ENCODE measurements around the gene ANKZF1. TPM values are rescaled to one million over a fixed set of nuclear protein-coding genes. Genes with fewer than 3 reads are reported as not detected.

Gene ANKZF1
- total and polyA plus RNA-seq, 10 of the 15 experiments (the other 5 are each of a cell fraction or from before 2014, with no cell fraction given): 3.1 to 104 (median 35.0) TPM

- TF ChIP-seq ASH2L (IDR thresholded peaks at IDR 0.05; ENCODE audit: borderline replicate concordance, low read depth) (no peak), POLR2AphosphoS5 (IDR thresholded peaks at IDR 0.05; ENCODE audit: low read length) (no peak), CBX5 (IDR thresholded peaks at IDR 0.05; ENCODE audit: low read depth) (no peak), RCOR1 (conservative IDR thresholded peaks at IDR 0.05; ENCODE audit: low read depth, low read length) (no peak), TAF1 (IDR thresholded peaks at IDR 0.05; ENCODE audit: borderline replicate concordance, low read depth, low read length) (no peak)
- no peak overlapping the region for H3K4me2 ChIP-seq (ENCODE audit: control insufficient read depth, insufficient read depth)
- POLR2A ChIA-PET: interaction anchor here (0.6 to 2.1 kb wide), 6 partner anchors 16 to 35 kb away, joined by 4 to 9 read pairs (median 6); partner anchors contain the start of gene TUBA4B
- SMC1A ChIA-PET (ENCODE audit: uncharacterized antibody, unreplicated experiment): interaction anchor here (1.0 to 8.3 kb wide), 5 partner anchors 19 to 99 kb away, joined by 3 to 98 read pairs (median 6); partner anchors contain the start of genes TUBA4A and TUBA4B
- in situ Hi-C loops (cut with MboI) (no loop called here), intact Hi-C loops (cut with micrococcal nuclease; ENCODE audit: unreplicated experiment) (no loop called here)
- no peak overlapping the region for H3K4me3 ChIP-seq
- H3K27me3 ChIP-seq (replicated peaks in 1 of 2; ENCODE audit: control insufficient read depth in 2 of 2, insufficient read depth in 2 of 2, low read length in 1 of 2): no peaks in the 10 kb centered on the region
- RAD21 ChIA-PET (ENCODE audit: unreplicated experiment): interaction anchor here (0.7 to 2.2 kb wide), 3 partner anchors 20 to 25 kb away, joined by 3 to 10 read pairs (median 8); partner anchors contain the start of gene TUBA4A
- H3K36me3 ChIP-seq (ENCODE audit: control insufficient read depth in 2 of 2, insufficient read depth in 2 of 2, low read length in 1 of 2): no peaks in the 10 kb centered on the region
- no peak overlapping the region for H3K9ac ChIP-seq (ENCODE audit: control insufficient read depth, insufficient read depth, low read length)
- no peak overlapping the region for H3K27ac ChIP-seq (ENCODE audit: control insufficient read depth, insufficient read depth)
- no TSS peak for BruUV-seq (replicated peaks)
- H2AFZ ChIP-seq (ENCODE audit: control insufficient read depth, low read depth, low read length): no peak overlapping the region
- H4K20me1 ChIP-seq (ENCODE audit: control insufficient read depth, insufficient read depth): no peaks in the 10 kb centered on the region
- FAIRE-seq: no peak
- H3K79me2 ChIP-seq (ENCODE audit: control insufficient read depth, insufficient read depth, low read length): no peaks in the 10 kb centered on the region
- 59% methylated on average over 6 of the region's 6 CpGs for WGBS (ENCODE audit: insufficient coverage, insufficient replicate concordance, low lambda C conversion rate, missing lambda C conversion rate)
- no peak for DNase-seq (ENCODE audit: low read depth, low spot score)
- H3K9me3 ChIP-seq (replicated peaks; ENCODE audit: control insufficient read depth, insufficient read depth, low read length): no peaks in the 10 kb centered on the region
- H3K4me1 ChIP-seq (ENCODE audit: control insufficient read depth, insufficient read depth, low read length): peaks cover 15% of the 10 kb centered on the region
- CTCF ChIA-PET: interaction anchor here (0.9 to 13.5 kb wide), 9 partner anchors 12 to 115 kb away, joined by 3 to 257 read pairs (median 4); partner anchors contain the start of gene TUBA4A
- no peak for ATAC-seq
Observed at GRCh38 chr2:219274361-219274921, 44.8 kb downstream of the ANKZF1 start.
